ENCODE data around the gene RAD9A.
A peak's percentile ranks its signal among the peaks of the same experiment; 100 is the strongest.

Gene RAD9A

GRCh38 chr11:67416416-67417335, 24.9 kb downstream of the RAD9A start:
- TF ChIP-seq MAX (IDR thresholded peaks at IDR 0.05; ENCODE audit: low read depth, low read length) (peak; percentile 73; the same call in 1 of the 2 replicates), POLR2A (IDR thresholded peaks at IDR 0.05; ENCODE audit: extremely low read depth, insufficient read length) (peak; percentile 29), CTCF (IDR thresholded peaks at IDR 0.05; ENCODE audit: low read depth, low read length) (no peak), MYC (IDR thresholded peaks at IDR 0.05; ENCODE audit: low read depth, low read length) (peak; percentile 80; the same call in 1 of the 2 replicates)
- DNase-seq (ENCODE audit: low read depth), result peak; percentile 93
- H3K4me3 ChIP-seq (ENCODE audit: low read depth, low read length), result no peak overlapping the region

DNA sequence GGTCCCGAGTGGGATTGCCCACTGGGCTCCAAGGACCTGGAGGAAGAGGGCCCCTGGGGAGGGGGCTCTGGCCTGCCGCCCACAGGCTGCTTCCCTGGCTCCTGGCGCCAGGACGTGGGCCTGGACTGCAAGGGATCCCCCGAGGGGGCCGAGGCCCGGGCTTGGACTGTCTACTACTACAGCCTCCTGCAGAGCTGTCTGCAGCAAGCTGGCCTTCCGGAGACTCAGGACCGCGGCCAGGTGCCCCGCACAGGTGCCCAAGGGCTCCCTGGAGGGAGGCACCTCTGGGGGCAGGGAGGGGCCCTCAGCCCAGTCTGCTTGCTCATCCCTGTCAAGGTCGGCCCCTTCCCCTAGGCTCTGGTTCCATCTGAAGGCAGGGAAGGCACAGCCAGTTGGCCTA, 25.6 kb downstream of the RAD9A start:
- TF ChIP-seq MYC (IDR thresholded peaks at IDR 0.05; ENCODE audit: low read depth, low read length) (no peak), CTCF (IDR thresholded peaks at IDR 0.05; ENCODE audit: low read depth, low read length) (no peak), MAX (IDR thresholded peaks at IDR 0.05; ENCODE audit: low read depth, low read length) (no peak), POLR2A (IDR thresholded peaks at IDR 0.05; ENCODE audit: extremely low read depth, insufficient read length) (no peak)
- DNase-seq (ENCODE audit: low read depth), result no peak
- no peak overlapping the region for H3K4me3 ChIP-seq (ENCODE audit: low read depth, low read length)

- H3K4me3 ChIP-seq (ENCODE audit: low read depth, low read length), result no peak overlapping the region
- no peak for DNase-seq (ENCODE audit: low read depth)
- no peak for TF ChIP-seq CTCF (IDR thresholded peaks at IDR 0.05; ENCODE audit: low read depth, low read length)
- TF ChIP-seq MAX (IDR thresholded peaks at IDR 0.05; ENCODE audit: low read depth, low read length), result no peak
- no peak for TF ChIP-seq MYC (IDR thresholded peaks at IDR 0.05; ENCODE audit: low read depth, low read length)
- no peak for TF ChIP-seq POLR2A (IDR thresholded peaks at IDR 0.05; ENCODE audit: extremely low read depth, insufficient read length)
These were observed 26.9 kb downstream of the RAD9A start for GRCh38 chr11:67418476-67419281.

DNA sequence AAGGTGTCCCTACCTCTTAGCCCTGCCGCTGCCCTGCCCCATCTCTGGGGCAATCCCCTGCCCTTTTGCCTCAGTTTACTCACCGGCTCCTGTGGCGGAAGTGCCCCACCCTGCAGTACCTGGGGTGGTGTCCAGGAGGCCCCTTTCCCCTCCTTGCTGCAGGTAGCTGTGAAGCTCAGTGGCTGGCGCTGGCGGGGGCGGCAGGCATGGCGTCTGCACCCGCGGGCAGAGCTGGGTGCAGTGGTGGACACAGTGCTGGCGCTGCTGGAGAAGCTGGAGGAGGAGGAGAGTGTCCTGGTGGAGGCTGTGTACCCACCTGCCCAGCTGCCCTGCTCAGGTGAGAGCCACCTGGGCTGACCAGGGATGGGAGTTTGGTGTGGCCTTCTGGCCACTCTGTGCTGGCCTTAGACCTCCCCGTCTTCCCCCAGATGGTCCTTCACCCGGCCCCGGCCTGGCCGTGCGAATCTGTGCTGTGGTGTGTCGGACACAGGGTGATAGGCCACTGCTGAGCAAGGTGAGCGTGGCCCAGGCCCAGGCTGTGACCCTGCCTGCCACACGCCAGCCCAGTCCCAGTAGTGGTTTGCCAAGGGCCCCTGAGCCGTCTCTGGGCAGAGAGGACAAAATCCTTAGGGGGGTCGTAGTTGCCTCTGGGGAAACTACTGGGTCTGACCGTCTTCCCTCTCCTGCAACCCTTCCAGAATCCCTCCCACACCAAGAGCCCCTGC, 27.7 kb downstream of the RAD9A start:
- no peak for DNase-seq (ENCODE audit: low read depth)
- TF ChIP-seq MAX (IDR thresholded peaks at IDR 0.05; ENCODE audit: low read depth, low read length) (no peak), MYC (IDR thresholded peaks at IDR 0.05; ENCODE audit: low read depth, low read length) (no peak), CTCF (IDR thresholded peaks at IDR 0.05; ENCODE audit: low read depth, low read length) (no peak), POLR2A (IDR thresholded peaks at IDR 0.05; ENCODE audit: extremely low read depth, insufficient read length) (no peak)
- H3K4me3 ChIP-seq (ENCODE audit: low read depth, low read length), result no peak overlapping the region

GRCh38 chr11:67420147-67420645, 28.4 kb downstream of the RAD9A start:
- TF ChIP-seq MAX (IDR thresholded peaks at IDR 0.05; ENCODE audit: low read depth, low read length), result no peak
- TF ChIP-seq MYC (IDR thresholded peaks at IDR 0.05; ENCODE audit: low read depth, low read length), result no peak
- no peak for TF ChIP-seq CTCF (IDR thresholded peaks at IDR 0.05; ENCODE audit: low read depth, low read length)
- TF ChIP-seq POLR2A (IDR thresholded peaks at IDR 0.05; ENCODE audit: extremely low read depth, insufficient read length), result no peak
- DNase-seq (ENCODE audit: low read depth), result no peak
- peak overlapping the region; percentile 55 for H3K4me3 ChIP-seq (ENCODE audit: low read depth, low read length)

Measured in NB4 (cell line).